GM12878 (cell line): ENCODE measurements around the gene IFIT3. TPM values are rescaled to one million over a fixed set of nuclear protein-coding genes. Genes with fewer than 3 reads are reported as not detected.

Experiments
- ATAC-seq: fragments of 200-7000 bp; cut with Tn5 transposase; 3 replicates; pipeline ENCODE4 v1.9.1; 2020; ENCODE audit warnings: mild to moderate bottlenecking, moderate library complexity
- BruUV-seq: library from RNA; stranded (reverse); fragments of 400-500 nt; replicated peaks from 2 replicates; lab custom pipeline; 2021; lab: Mats Ljungman, UMichigan
- CTCF ChIA-PET: fragments of 300-600 bp; sonication (Branson Sonifier 250); formaldehyde crosslinking; extraction: SDS; loops from one replicate; lab custom pipeline; 2021; ENCODE audit warnings: inconsistent platforms; lab: Yijun Ruan, JAX
- POLR2A ChIA-PET: fragments of 350-600 bp; formaldehyde crosslinking; extraction: SDS; loops from one replicate; lab custom pipeline; 2021; ENCODE audit warnings: inconsistent platforms; lab: Charles Lee
- RAD21 ChIA-PET: fragments of 300-600 bp; sonication (Branson Sonifier 250); formaldehyde crosslinking; loops from one replicate; lab custom pipeline; 2023; ENCODE audit warnings: antibody characterized with exemption; ENCODE audit not compliant: unreplicated experiment; lab: Charles Lee
- SMC1A ChIA-PET: fragments of 300-600 bp; sonication (Branson Sonifier 250); formaldehyde crosslinking; loops from one replicate; lab custom pipeline; 2023; ENCODE audit not compliant: unreplicated experiment, uncharacterized antibody; lab: Charles Lee
- DNase-seq: peaks from one replicate; pipeline ENCODE4 v3.0.0-alpha.2; 2011; ENCODE audit warnings: low read depth, low spot score
- FAIRE-seq: peaks from 3 replicates; lab custom pipeline; 2011; peaks lifted over from hg19 to GRCh38; lab: Jason Lieb, UNC
- H2AFZ ChIP-seq: 2 replicates; pipeline ENCODE4 v1.6.0; 2011; ENCODE audit warnings: low read depth, low read length, control low read depth; ENCODE audit not compliant: control insufficient read depth
- H3K27ac ChIP-seq: 2 replicates; pipeline ENCODE4 v1.5.1; 2011; ENCODE audit warnings: control low read depth; ENCODE audit not compliant: control insufficient read depth, insufficient read depth
- H3K27me3 ChIP-seq, 2 experiments: replicated peaks in 1 of 2; 2 replicates each; pipeline versions ENCODE4 v1.6.0 to v1.6.1; 2011; ENCODE audit warnings: low read length in 1 of 2; ENCODE audit not compliant: control insufficient read depth in 2 of 2, insufficient read depth in 2 of 2
- H3K36me3 ChIP-seq, 2 experiments: 2 replicates each; pipeline ENCODE4 v1.5.1; 2011; ENCODE audit warnings: low read length in 1 of 2; ENCODE audit not compliant: control insufficient read depth in 2 of 2, insufficient read depth in 2 of 2
- H3K4me1 ChIP-seq: 2 replicates; pipeline ENCODE4 v1.6.1; 2011; ENCODE audit warnings: mild to moderate bottlenecking, low read length, moderate library complexity, mixed read lengths; ENCODE audit not compliant: control insufficient read depth, insufficient read depth
- H3K4me2 ChIP-seq: 2 replicates; pipeline ENCODE4 v1.6.0; 2011; ENCODE audit warnings: control low read depth; ENCODE audit not compliant: control insufficient read depth, insufficient read depth
- H3K4me3 ChIP-seq: fragments of 200-600 bp; sonication (generic); 2 replicates; pipeline ENCODE4 v1.5.1; 2016
- H3K79me2 ChIP-seq: 2 replicates; pipeline ENCODE4 v1.6.0; 2011; ENCODE audit warnings: low read length; ENCODE audit not compliant: control insufficient read depth, insufficient read depth
- H3K9ac ChIP-seq: 2 replicates; pipeline ENCODE4 v1.8.0; 2011; ENCODE audit warnings: low read length, control low read depth, mixed read lengths; ENCODE audit not compliant: control insufficient read depth, insufficient read depth
- H3K9me3 ChIP-seq: replicated peaks from 3 replicates; pipeline ENCODE4 v1.5.1; 2011; ENCODE audit warnings: mild to moderate bottlenecking, low read length; ENCODE audit not compliant: control insufficient read depth, insufficient read depth
- H4K20me1 ChIP-seq: 2 replicates; pipeline ENCODE4 v1.6.0; 2011; ENCODE audit not compliant: control insufficient read depth, insufficient read depth
- HCFC1 ChIP-seq: fragments of 150-350 bp; IDR thresholded peaks from 2 replicates; pipeline ENCODE4 v1.6.1; 2014; ENCODE audit warnings: low read length
- POU2F2 ChIP-seq: IDR thresholded peaks from 3 replicates; pipeline ENCODE4 v1.6.1; 2011; ENCODE audit warnings: low read depth, mild to moderate bottlenecking, low read length, borderline replicate concordance
- TARDBP ChIP-seq: IDR thresholded peaks from 2 replicates; pipeline ENCODE4 v1.6.1; 2016; ENCODE audit warnings: borderline replicate concordance
- WGBS: methylation state at CpG from one replicate; pipeline ENCODE4 v1.1.6; 2016; ENCODE audit warnings: low lambda C conversion rate; ENCODE audit not compliant: insufficient replicate concordance, insufficient coverage; ENCODE audit errors: missing lambda C conversion rate; 5-methylcytosine and 5-hydroxymethylcytosine counted together
- in situ Hi-C: fragments of 300-500 bp; cut with MboI; formaldehyde crosslinking; loops from 9 replicates; pipeline ENCODE4 v1.14.3; 2018; ENCODE audit warnings: mixed read lengths
- intact Hi-C: fragments of 100-400 bp; cut with micrococcal nuclease; formaldehyde crosslinking; loops from one replicate; pipeline ENCODE4 v1.14.2; 2022; ENCODE audit not compliant: unreplicated experiment
- polyA plus RNA-seq, 11 experiments: library from polyadenylated mRNA; depleted of rRNA in 4 of 11; unstranded in 6 of 11; stranded (reverse) in 5 of 11; fragments of >200 nt; fragmentation: Nextera tagmentation in 4 of 11; fragmentation: Illumina TruSeq in 1 of 11; extraction: Ambion mirVana in 4 of 11; extraction: Trizol in 1 of 11; gene quantifications; 1 replicate in 1 of 11; 2 replicates in 10 of 11; pipeline versions ENCODE4 v1.2.1 to v1.2.3, GENCODE V29; 2011 to 2016; ENCODE audit warnings: inconsistent platforms in 2 of 11, missing spikeins in 2 of 11, low read depth in 1 of 11
- total RNA-seq, 4 experiments: library from RNA; depleted of rRNA in 3 of 4; stranded (reverse); fragments of >200 nt in 3 of 4; fragmentation: Illumina TruSeq in 1 of 4; extraction: Trizol in 1 of 4; gene quantifications; 2 replicates each; pipeline versions ENCODE4 v1.2.1 to v1.2.3, GENCODE V29; 2013 to 2021
- TF ChIP-seq, protein P1 (sequence below): fragments of 450-650 bp; conservative IDR thresholded peaks from 2 replicates; pipeline ENCODE4 v1.6.1; 2017; ENCODE audit warnings: mild to moderate bottlenecking, moderate library complexity

The IFIT3 gene
- total and polyA plus RNA-seq, 10 of the 15 experiments (the other 5 are each of a cell fraction or from before 2014, with no cell fraction given) = 27.0 to 70.2 (median 51.1) TPM

DNA sequence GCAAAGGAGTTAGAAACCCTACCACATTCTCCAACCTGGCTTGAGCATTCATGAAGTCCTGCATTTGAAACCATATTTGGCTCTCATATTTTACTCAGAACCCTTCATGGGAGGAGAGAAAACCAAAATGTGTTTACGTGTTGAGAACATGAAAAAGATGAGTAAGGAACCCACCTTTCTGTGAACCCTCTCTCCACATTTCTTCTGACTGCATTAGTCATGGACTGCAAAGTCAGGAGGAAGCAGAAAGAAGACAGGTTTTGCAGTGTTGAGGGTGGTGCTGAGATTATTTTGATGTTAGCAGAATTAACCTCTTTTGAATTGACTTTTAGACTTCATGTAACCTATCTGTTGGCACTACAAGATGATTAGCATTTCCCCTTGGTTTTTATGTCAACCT lies 55.0 kb downstream of the IFIT3 start:
- Histone ChIP-seq H3K36me3 (no peaks in the 10 kb centered on the region), H3K27me3 (no peaks in the 10 kb centered on the region), H4K20me1 (no peaks in the 10 kb centered on the region), H3K9ac (no peak overlapping the region), H3K4me1 (peaks cover 3% of the 10 kb centered on the region; the same call in 1 of the 2 replicates), H3K9me3 (no peaks in the 10 kb centered on the region), H3K4me3 (no peak overlapping the region), H3K79me2 (no peaks in the 10 kb centered on the region), H3K27ac (no peak overlapping the region), H2AFZ (no peak overlapping the region), H3K4me2 (no peak overlapping the region)
- intact Hi-C loops (no loop called here), in situ Hi-C loops (no loop called here)
- no TSS peak for BruUV-seq
- ChIA-PET SMC1A (interaction anchor here (4.1 kb wide), 1 partner anchor 14 kb away, joined by 23 read pairs; no protein-coding TSS in a partner anchor), POLR2A (no interaction called here), CTCF (interaction anchor here (1.5 kb wide), 1 partner anchor 112 kb away, joined by 3 read pairs; no protein-coding TSS in a partner anchor), RAD21 (no interaction called here)
- no peak for FAIRE-seq
- TF ChIP-seq POU2F2 (no peak), HCFC1 (no peak), TARDBP (no peak)
- TF ChIP-seq, protein P1, sequence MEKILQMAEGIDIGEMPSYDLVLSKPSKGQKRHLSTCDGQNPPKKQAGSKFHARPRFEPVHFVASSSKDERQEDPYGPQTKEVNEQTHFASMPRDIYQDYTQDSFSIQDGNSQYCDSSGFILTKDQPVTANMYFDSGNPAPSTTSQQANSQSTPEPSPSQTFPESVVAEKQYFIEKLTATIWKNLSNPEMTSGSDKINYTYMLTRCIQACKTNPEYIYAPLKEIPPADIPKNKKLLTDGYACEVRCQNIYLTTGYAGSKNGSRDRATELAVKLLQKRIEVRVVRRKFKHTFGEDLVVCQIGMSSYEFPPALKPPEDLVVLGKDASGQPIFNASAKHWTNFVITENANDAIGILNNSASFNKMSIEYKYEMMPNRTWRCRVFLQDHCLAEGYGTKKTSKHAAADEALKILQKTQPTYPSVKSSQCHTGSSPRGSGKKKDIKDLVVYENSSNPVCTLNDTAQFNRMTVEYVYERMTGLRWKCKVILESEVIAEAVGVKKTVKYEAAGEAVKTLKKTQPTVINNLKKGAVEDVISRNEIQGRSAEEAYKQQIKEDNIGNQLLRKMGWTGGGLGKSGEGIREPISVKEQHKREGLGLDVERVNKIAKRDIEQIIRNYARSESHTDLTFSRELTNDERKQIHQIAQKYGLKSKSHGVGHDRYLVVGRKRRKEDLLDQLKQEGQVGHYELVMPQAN = no peak
- 48% methylated on average over 1 of the region's 1 CpG for WGBS
- no peak for ATAC-seq
- no peak for DNase-seq
